Glomerular endothelial cell (primary cell): ENCODE measurements around the gene CLTRN. TPM values are rescaled to one million over a fixed set of nuclear protein-coding genes. Genes with fewer than 3 reads are reported as not detected.
"Not testable (repeated sequence)": the region's sequence is repeated elsewhere in the genome, so short reads cannot be mapped to it uniquely, and the experiment has no call there.

ENCODE experiments used
- DNase-seq: peaks from one replicate; pipeline ENCODE4 v3.0.0-alpha.2; 2011; ENCODE audit warnings: low read depth, low spot score; ENCODE audit errors: extremely low read depth
- total RNA-seq: library from RNA; depleted of rRNA; stranded (reverse); fragments of >200 nt; gene quantifications from 2 replicates; pipeline ENCODE4 v1.2.3, GENCODE V29; 2015

The CLTRN gene
- total RNA-seq, 1 donor from 2014 or later, result 0.12 TPM

DNA sequence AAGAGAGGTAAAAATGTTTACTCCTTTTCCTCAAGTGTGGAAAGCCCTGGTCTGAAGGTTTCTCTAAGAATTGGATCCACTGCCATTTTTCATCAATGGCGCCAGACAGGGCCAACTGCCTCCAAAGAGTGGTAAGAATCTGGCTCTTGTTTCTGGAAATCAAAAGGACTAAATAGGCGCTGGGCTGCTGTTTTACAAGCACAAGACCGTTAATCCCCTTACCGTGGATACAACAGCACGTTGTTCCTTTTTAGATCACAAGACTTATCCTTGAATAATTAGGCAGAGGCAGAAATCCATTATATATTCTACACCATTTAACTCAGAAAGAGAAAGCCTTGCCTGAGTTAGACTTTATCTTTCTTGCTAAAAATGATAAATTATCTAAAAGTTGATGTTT lies 10.6 kb downstream of the CLTRN start:
- no peak for DNase-seq

DNA sequence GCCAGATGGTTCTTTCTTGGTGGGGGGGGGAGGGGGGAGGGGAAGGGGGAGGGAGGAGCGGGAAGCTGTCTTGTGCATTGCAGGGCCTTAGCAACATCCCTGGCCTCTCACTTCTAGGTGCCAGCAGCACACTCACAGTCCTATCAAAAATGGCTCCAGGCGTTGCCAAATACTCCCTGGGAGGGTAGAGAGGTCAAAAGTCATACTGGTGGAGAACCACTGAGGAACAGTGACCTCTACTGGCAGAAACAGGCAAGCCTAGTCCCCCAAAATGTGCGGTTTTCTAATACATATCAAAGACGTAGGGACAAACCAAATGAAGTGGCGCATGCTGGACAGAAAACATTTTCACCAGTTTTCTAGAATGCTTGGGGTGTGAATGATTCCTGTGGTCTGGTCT lies 17.1 kb downstream of the CLTRN start:
- not testable (repeated sequence) for DNase-seq

- no peak for DNase-seq
These were observed 18.1 kb downstream of the CLTRN start for GRCh38 chrX:15646543-15646942.

GRCh38 chrX:15646031-15646430 lies 18.6 kb downstream of the CLTRN start:
- no peak for DNase-seq

DNA sequence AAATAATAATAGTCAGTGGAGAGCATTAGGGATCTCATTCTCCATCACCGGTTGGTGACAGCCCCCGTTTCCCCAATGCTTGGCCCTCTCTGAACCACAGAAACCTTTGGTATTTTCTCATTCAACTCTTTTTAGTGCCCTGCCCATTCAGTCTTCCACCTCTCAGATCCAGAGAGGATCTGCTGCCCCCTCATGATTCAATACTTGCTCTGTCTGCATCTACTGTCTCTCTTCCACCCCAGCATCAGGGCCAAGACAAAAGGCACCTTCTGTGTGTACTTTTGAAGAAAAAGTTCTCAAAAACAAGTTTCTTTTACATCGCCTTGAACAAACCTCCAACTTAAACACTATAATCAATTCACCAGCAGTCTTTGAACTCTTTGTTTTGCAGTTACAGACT lies 19.3 kb downstream of the CLTRN start:
- no peak for DNase-seq

DNA sequence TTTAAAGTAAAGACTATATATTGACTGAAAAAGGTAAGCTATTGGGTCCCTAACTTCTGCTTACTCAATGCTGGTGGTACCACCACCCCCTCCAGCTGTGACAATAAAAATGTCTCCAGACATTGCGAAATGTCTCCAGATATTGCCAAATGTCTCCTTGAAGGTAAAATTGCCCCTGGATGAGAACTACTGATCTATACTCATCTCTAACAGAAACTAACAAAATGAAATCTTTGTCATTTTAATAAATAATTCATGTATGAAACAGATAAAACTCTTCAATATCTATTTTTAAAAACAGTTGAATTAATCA lies 20.1 kb downstream of the CLTRN start:
- no peak for DNase-seq

GRCh38 chrX:15643786-15644559 lies 20.6 kb downstream of the CLTRN start:
- no peak for DNase-seq

DNA sequence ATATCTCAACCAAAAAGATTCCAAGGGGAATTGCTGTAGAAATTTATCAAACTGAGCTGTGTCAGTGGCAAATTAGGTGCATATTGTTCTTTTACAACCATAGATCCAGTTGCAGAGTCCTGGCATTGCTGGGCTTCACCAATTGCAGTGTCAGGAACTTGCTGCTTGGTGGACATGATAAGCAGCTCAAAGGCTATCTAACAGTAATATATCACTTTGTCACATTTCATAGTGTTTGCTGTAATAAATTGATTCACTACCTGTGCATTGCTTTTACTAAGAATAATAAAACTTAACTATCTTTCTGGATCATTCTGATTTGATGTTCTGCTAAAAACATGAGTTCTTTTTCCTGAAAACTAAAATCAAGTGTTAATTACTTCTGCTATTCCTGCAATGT lies 33.0 kb downstream of the CLTRN start:
- no peak for DNase-seq

- no peak for DNase-seq
These were observed 41.6 kb downstream of the CLTRN start for GRCh38 chrX:15623054-15623453.

DNA sequence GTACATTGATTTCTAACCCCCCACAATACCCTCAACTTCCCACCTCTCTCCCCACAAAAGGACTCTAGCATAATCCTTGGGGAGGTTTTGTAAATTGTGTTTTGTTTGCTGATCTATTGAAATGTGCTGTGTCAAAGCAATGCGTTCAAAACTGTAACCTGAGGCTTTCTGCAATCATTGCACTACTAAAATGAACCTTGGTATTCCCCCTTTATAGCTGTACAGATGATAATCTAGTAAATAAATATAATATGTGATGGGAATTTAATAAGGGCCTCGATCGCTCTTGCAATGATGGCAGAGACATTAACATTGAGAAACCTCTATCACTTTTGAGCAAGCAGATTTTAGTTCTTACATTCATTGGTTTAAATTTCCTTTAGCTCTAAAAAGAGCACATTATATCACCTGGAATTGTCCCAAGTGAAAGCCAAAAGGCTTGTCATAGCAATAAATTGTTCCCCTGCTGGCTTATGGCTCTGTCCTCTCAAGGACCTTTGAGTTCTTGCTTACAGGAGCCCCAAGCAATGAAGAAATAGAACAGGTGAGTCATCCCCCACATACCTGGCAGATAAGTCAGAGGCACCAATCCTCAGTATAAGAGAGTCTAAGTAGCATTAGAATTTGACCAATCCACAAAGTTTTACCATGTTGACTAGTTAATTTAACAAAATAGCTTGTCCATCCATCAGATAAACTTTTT lies 45.4 kb downstream of the CLTRN start:
- DNase-seq, result no peak

DNA sequence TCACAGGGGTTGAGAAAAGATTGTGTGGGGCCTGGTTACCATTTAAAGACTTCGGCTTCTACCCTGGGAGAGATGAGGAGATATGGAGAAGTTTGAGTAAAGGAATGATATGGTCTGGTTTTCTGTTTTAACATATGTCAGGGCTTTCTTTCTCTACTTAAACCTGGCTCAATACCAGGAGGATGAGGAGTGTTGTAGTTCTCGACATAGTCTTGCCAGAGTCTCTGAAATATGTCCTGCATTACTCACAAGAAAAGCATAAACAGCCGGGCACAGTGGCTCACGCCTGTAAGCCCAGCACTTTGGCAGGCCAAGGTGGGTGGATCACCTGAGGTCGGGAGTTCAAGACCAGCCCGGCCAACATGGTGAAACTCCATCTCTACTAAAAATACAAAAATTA lies 47.5 kb downstream of the CLTRN start:
- no peak for DNase-seq

- no peak for DNase-seq
These were observed 48.1 kb downstream of the CLTRN start for GRCh38 chrX:15616531-15616930.

GRCh38 chrX:15607067-15607466 lies 57.5 kb downstream of the CLTRN start:
- DNase-seq, result no peak

GRCh38 chrX:15606136-15606535 lies 58.5 kb downstream of the CLTRN start:
- DNase-seq, result no peak

GRCh38 chrX:15605226-15605625 lies 59.4 kb downstream of the CLTRN start:
- DNase-seq, result no peak

GRCh38 chrX:15602761-15603160 lies 61.8 kb downstream of the CLTRN start:
- no peak for DNase-seq

DNA sequence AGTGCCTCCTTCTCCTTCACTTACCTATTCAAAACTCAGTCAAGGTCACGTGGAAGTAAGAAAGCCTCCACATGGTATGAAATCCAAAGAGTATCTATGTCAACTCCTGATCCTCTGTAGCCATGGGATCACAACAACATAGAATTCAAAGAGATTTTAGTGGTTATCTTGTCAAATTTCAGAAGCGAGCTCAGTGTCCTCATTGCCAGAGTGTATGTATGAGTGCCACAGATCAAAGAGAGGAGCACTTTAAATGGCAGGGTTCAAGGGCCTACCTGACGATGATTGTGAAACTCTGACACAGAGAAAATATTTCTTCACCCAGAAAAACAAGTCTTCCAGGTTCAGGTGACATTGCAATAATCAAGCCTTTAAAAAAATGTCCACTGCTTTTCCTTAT lies 62.7 kb downstream of the CLTRN start:
- DNase-seq, result no peak

DNA sequence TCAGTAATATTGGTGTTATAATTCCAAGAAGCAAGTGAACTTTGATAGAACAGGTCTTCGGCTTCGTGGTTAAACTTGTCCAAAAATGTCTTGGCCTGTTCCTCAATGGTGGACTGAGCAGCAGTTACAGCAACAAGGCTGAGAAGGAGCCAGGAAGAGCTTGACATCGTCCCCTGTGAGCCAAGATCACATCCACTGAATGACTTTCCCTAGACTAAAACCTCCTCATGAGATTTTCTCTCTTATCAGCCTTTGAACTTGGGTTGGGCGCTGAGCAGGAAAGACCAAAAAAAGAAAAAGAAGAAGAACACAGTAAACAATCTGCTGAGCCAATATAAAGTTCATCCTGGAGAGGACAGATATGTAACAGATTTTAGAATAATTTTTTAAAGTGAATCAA lies 63.9 kb downstream of the CLTRN start, which contains the start of gene ACE2:
Gene ACE2, minus strand, starts transcription at position 216 of the 400 bp plus-strand sequence. Its CDS starts 49 bp downstream, at position 167.
- DNase-seq, result no peak

DNA sequence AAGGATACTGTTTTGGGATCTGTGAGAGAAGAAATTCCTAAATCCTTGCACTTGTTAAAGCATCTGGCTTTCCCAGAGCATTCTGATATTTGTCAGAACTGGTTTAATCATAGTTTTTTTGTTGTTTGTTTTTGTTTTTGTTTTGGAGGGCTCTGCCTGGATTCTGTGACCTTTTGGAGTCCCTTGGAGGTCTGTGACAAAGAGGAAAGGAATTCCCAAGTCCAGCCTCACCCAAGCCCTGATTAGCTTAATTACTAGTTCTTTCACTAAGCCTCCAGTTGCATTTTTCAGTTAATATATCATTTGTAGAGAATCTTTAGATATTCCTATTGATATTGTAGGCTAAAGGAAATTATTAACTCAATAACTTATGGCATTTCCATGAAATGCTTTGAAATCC lies 64.6 kb downstream of the CLTRN start:
- no peak for DNase-seq

DNA sequence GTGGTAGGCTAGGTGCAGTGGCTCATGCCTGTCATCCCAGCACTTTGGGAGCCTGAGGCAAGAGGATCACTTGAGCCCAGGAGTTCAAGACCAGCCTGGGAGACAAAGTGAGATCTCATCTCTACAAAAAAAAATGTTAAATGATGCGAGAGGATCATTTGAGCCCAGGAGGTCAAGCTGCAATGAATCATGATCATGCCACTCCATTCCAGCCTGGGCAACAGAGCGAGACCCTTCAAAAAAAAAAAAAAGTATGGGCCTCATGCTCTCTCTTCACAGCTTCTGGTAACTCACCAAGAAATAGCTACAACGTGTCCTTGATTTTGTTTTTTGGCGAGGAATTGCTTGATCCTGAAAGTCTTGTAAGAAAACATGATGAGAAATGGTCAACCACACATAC lies 65.1 kb downstream of the CLTRN start:
- no peak for DNase-seq

- no peak for DNase-seq
These were observed 66.6 kb downstream of the CLTRN start for GRCh38 chrX:15598026-15598425.

DNA sequence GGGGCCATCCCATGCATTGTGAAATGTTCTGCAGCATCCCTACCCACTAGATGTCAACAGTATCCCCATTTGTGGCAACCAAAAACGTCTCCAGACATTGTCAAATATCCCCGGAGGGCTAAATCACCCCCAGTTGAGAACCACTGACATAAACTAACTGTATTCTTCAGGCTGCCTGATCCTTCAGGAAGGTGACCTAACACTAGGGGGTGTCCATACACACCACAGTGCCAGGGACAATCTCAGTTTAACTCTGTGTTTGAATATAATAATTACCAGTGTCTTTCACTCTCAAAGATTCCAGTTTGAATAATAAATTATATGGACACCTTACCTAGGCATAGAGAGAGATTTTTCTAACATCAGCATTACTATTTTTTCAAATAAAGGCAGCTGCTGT lies 70.2 kb downstream of the CLTRN start:
- DNase-seq, result no peak
